Naive thymus-derived CD4-positive, alpha-beta T cell (primary cell): ENCODE data around the gene ARHGAP8. TPM values are rescaled to one million over a fixed set of nuclear protein-coding genes. Genes with fewer than 3 reads are reported as not detected.

Experiments used
- ATAC-seq: fragments of 150-1000 bp; cut with Tn5 transposase; 2 replicates; pipeline ENCODE4 v1.10.0; 2021; ENCODE audit warnings: mild to moderate bottlenecking, moderate library complexity
- CTCF ChIA-PET: fragments of 350-600 bp; sonication (Branson Sonifier 250); formaldehyde crosslinking; loops from one replicate; lab custom pipeline; 2021; ENCODE audit warnings: antibody characterized with exemption; lab: Charles Lee
- POLR2A ChIA-PET: fragments of 350-600 bp; sonication (Branson Sonifier 250); formaldehyde crosslinking; loops from one replicate; lab custom pipeline; 2021; ENCODE audit warnings: antibody characterized with exemption, inconsistent platforms; lab: Charles Lee
- DNase-seq, 9 donors: peaks; one replicate each; pipeline versions ENCODE4 v3.0.0 to v3.0.0-alpha.2; 2020 to 2022; ENCODE audit warnings: mixed read lengths in 1 of 9
- H3K27ac ChIP-seq: one replicate; pipeline ENCODE4 v1.7.0; 2013; ENCODE audit warnings: mild to moderate bottlenecking, low read depth, low read length, moderate library complexity
- H3K27me3 ChIP-seq, 2 donors: one replicate each; pipeline ENCODE4 v1.7.0; 2013; ENCODE audit warnings: low read length in 2 of 2, mild to moderate bottlenecking in 2 of 2, moderate library complexity in 2 of 2; ENCODE audit not compliant: control insufficient read depth in 2 of 2, insufficient read depth in 2 of 2
- H3K36me3 ChIP-seq, 3 experiments: 1 replicate in 2 of 3; 2 replicates in 1 of 3; pipeline ENCODE4 v1.7.0; 2013; ENCODE audit warnings: low read length in 3 of 3, mild to moderate bottlenecking in 3 of 3, moderate library complexity in 1 of 3; ENCODE audit not compliant: insufficient read depth in 3 of 3, control insufficient read depth in 2 of 3
- H3K4me1 ChIP-seq, 2 donors: one replicate each; pipeline ENCODE4 v1.7.0; 2013; ENCODE audit warnings: low read length in 2 of 2, mild to moderate bottlenecking in 2 of 2, moderate library complexity in 1 of 2; ENCODE audit not compliant: control insufficient read depth in 2 of 2, insufficient read depth in 2 of 2
- H3K4me3 ChIP-seq: 2 replicates; pipeline ENCODE4 v1.7.0; 2013; ENCODE audit warnings: mild to moderate bottlenecking, low read length
- H3K9me3 ChIP-seq, 3 experiments: 1 replicate in 2 of 3; 2 replicates in 1 of 3; pipeline ENCODE4 v1.7.0; 2013; ENCODE audit warnings: low read length in 3 of 3; ENCODE audit not compliant: control insufficient read depth in 2 of 3
- H3K27ac Mint-ChIP-seq, 9 donors: one replicate each; pipeline ENCODE4 v1.8.0; 2020 to 2022; ENCODE audit warnings: mixed read lengths in 9 of 9, mild to moderate bottlenecking in 8 of 9, moderate library complexity in 5 of 9, inconsistent platforms in 2 of 9
- H3K27me3 Mint-ChIP-seq, 5 donors: one replicate each; pipeline ENCODE4 v1.8.0; 2021 to 2022; ENCODE audit warnings: mixed read lengths in 5 of 5, mild to moderate bottlenecking in 1 of 5
- H3K36me3 Mint-ChIP-seq, 5 donors: one replicate each; pipeline ENCODE4 v1.8.0; 2020 to 2022; ENCODE audit warnings: mixed read lengths in 5 of 5, mild to moderate bottlenecking in 3 of 5, inconsistent platforms in 1 of 5
- H3K4me1 Mint-ChIP-seq, 7 donors: one replicate each; pipeline ENCODE4 v1.8.0; 2020 to 2022; ENCODE audit warnings: mixed read lengths in 7 of 7, mild to moderate bottlenecking in 3 of 7, inconsistent platforms in 1 of 7
- H3K4me3 Mint-ChIP-seq, 10 donors: one replicate each; pipeline ENCODE4 v1.8.0; 2020 to 2022; ENCODE audit warnings: mild to moderate bottlenecking in 10 of 10, mixed read lengths in 10 of 10, moderate library complexity in 6 of 10, inconsistent platforms in 2 of 10
- H3K9me3 Mint-ChIP-seq, 11 donors: one replicate each; pipeline ENCODE4 v1.8.0; 2020 to 2022; ENCODE audit warnings: mixed read lengths in 11 of 11, mild to moderate bottlenecking in 4 of 11, inconsistent platforms in 1 of 11, moderate library complexity in 1 of 11
- intact Hi-C, 2 donors: fragments of 100-400 bp; cut with micrococcal nuclease; formaldehyde crosslinking; loops; one replicate each; pipeline ENCODE4 v1.15.1; 2023
- polyA plus RNA-seq, 2 donors: library from polyadenylated mRNA; unstranded; fragments of 300-500 nt; fragmentation: Illumina TruSeq; gene quantifications; one replicate each; pipeline ENCODE4 v1.2.3, GENCODE V29; 2021
- total RNA-seq, 6 experiments: library from RNA in 5 of 6; stranded (reverse) in 5 of 6; gene quantifications; 1 replicate in 5 of 6; 2 replicates in 1 of 6; pipeline ENCODE4 v1.2.3 and lab custom pipeline; 2021 to 2026

The ARHGAP8 gene
- total and polyA plus RNA-seq, 7 experiments from 2014 or later = 0.82 to 2.3 (median 1.5) TPM; not detected in 4

DNA sequence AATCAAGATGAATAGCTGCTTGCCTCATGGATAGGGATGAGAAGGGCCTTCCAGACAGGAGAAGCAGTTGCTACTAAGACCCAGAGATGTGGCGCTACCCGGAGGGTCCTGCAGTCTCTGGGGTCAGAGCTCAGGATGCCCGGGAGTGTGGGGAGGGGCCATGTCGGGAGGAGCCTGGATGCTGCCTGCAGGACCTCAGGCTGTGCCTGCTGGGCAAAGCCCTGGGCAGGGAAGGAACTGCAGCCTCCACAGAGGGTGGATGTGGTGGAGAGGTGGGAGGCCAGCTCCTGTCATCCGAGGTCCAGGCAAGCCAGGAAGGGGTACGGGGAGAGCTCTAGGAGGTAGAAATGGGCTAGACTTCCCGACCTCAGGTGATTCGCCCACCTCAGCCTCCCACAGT lies 39.4 kb upstream of the ARHGAP8 start:
- CTCF ChIA-PET = no interaction called here
- H3K27ac Mint-ChIP-seq = no peak overlapping the region

DNA sequence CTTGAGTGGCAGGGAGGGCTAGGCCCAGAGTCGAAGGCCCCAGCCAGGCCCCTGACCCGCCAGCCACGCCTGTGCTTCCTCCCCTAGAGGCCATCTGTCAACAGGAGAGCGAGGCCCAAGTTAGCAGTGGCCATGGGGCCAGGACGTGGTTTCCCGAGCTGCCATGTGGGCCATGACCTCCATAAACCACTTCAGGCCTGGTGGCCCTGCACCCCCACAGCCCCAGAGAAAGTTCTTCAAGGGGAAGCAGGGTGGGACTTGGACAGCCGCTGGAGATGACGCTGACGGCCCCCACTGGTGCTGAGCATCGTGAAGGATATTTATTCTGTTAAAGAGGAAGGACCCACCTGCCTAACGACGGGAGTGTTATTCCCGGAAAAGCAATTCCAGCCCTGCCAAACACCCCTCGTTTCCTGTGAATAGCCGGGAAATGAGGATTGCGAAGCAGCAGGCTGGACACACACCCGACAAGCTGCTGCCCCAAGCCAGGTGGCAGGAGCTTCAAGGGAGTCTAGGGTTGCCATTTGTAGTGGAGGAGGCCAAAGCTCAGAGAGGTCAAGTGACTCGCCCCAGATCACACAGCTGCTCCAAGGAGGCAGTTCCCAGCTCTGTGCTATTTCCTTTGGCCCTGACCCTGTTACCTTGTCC lies 37.5 kb upstream of the ARHGAP8 start:
- Mint-ChIP-seq H3K36me3 (peaks cover 0 to 3% (median 0%) of the 10 kb centered on the region in 5 donors), H3K27me3 (no peaks in the 10 kb centered on the region), H3K4me3 (no peak overlapping the region), H3K9me3 (no peaks in the 10 kb centered on the region), H3K4me1 (peaks cover 4 to 16% (median 10%) of the 10 kb centered on the region in 7 donors), H3K27ac (no peak overlapping the region)
- ATAC-seq (no peak), DNase-seq (no peak)
- intact Hi-C loops = no loop called here
- no peak overlapping the region for H3K27ac ChIP-seq
- H3K36me3 ChIP-seq = peaks cover 0 to 33% (median 0%) of the 10 kb centered on the region in 3 experiments
- CTCF ChIA-PET = no interaction called here
- no peaks in the 10 kb centered on the region for H3K9me3 ChIP-seq
- POLR2A ChIA-PET = no interaction called here
- H3K27me3 ChIP-seq = no peaks in the 10 kb centered on the region
- no peak overlapping the region for H3K4me3 ChIP-seq
- H3K4me1 ChIP-seq = peaks cover 11 to 13% of the 10 kb centered on the region in 2 donors

More for the DNA sequence above, 39.4 kb upstream of the ARHGAP8 start:
- H3K36me3 Mint-ChIP-seq = peaks cover 0 to 3% (median 0%) of the 10 kb centered on the region in 5 donors
- Histone ChIP-seq H3K9me3 (no peaks in the 10 kb centered on the region), H3K27ac (no peak overlapping the region), H3K4me1 (peaks cover 13 to 24% of the 10 kb centered on the region in 2 donors), H3K27me3 (no peaks in the 10 kb centered on the region), H3K4me3 (no peak overlapping the region), H3K36me3 (peaks cover 0 to 24% (median 0%) of the 10 kb centered on the region in 3 experiments)
- POLR2A ChIA-PET = interaction anchor here (0.9 kb wide), 1 partner anchor 21 kb away, joined by 3 read pairs; no protein-coding TSS in a partner anchor
- no peak overlapping the region for H3K4me3 Mint-ChIP-seq
- H3K27me3 Mint-ChIP-seq = no peaks in the 10 kb centered on the region
- peaks cover 0 to 1% (median 0%) of the 10 kb centered on the region in 11 donors for H3K9me3 Mint-ChIP-seq
- H3K4me1 Mint-ChIP-seq = peaks cover 4 to 26% (median 6%) of the 10 kb centered on the region in 7 donors
- intact Hi-C loops = no loop called here
- no peak for ATAC-seq
- no peak for DNase-seq

DNA sequence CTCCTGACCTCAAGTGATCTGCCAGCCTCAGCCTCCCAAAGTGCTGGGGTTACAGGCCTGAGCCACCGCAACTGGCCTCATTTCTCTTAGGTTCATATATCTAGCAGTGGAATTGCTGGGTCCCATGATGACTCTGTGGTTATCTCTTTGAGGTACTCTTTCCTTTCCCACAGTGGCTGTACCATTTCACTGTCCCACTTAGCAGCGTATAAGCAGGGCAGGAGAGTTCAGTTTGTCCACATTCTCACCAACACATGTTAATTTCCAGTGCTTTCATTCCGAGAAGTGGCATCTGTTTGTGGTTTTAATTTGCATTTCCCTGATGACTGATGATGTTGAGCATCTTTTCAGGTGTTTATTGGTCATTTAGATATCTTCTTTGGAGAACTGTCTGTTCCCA lies 34.0 kb upstream of the ARHGAP8 start:
- peaks cover 0 to 56% (median 0%) of the 10 kb centered on the region in 3 experiments for H3K36me3 ChIP-seq
- CTCF ChIA-PET = no interaction called here
- peaks cover 0 to 6% (median 0%) of the 10 kb centered on the region in 5 donors for H3K36me3 Mint-ChIP-seq
- H3K4me3 Mint-ChIP-seq = no peak overlapping the region
- intact Hi-C loops = no loop called here
- no peak overlapping the region for H3K27ac Mint-ChIP-seq
- POLR2A ChIA-PET = no interaction called here
- no peaks in the 10 kb centered on the region for H3K4me1 ChIP-seq
- no peak for DNase-seq
- no peaks in the 10 kb centered on the region for H3K27me3 Mint-ChIP-seq
- no peaks in the 10 kb centered on the region for H3K9me3 ChIP-seq
- H3K27ac ChIP-seq = no peak overlapping the region
- H3K4me1 Mint-ChIP-seq = peaks cover 0 to 8% (median 0%) of the 10 kb centered on the region in 7 donors
- no peaks in the 10 kb centered on the region for H3K9me3 Mint-ChIP-seq
- no peak for ATAC-seq
- no peaks in the 10 kb centered on the region for H3K27me3 ChIP-seq
- no peak overlapping the region for H3K4me3 ChIP-seq

DNA sequence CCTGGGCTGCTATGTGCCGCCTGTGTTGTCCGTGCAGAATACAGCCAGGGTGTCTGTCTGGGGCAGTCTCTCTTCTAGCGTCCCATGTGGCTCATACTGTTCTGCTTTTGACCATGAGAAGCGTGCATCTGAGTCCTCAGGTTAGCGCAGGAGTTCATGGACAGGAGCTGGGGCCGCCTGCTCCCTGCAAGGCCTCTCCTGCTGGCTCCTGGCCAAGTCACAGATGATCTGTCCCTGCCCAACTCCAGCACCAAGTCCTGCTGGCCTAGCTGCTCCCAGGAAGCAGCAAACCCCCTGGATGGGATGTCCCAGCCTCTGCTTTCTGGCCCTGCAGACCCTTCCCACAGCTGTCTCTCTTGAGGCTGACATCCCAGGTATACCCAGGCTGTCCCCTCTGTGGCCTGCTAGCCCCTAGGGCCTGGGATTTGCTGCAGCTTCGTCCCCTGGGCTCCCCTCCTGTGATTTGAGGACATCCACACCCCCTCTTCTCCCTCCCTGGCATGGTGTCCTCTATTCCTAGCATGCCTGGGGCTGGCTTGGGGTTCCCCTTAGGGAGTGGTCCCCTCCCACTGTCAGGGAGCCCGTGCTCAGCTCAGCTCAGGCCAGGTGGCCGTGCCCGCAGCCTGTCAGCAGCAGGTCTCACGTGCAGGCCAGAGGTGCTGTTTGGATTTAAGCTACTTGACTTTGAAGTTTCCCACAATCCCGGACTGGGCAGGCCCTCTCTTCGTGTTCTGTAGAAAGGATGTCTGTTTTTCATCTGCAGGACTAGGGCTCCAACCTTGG lies 32.6 kb upstream of the ARHGAP8 start:
- Histone ChIP-seq H3K27me3 (no peaks in the 10 kb centered on the region), H3K36me3 (peaks cover 0 to 58% (median 0%) of the 10 kb centered on the region in 3 experiments), H3K27ac (no peak overlapping the region), H3K4me1 (no peaks in the 10 kb centered on the region), H3K9me3 (no peaks in the 10 kb centered on the region), H3K4me3 (no peak overlapping the region)
- intact Hi-C loops = no loop called here
- DNase-seq = no peak
- H3K4me3 Mint-ChIP-seq = no peak overlapping the region
- peaks cover 0 to 7% (median 0%) of the 10 kb centered on the region in 7 donors for H3K4me1 Mint-ChIP-seq
- no peak overlapping the region for H3K27ac Mint-ChIP-seq
- ATAC-seq = no peak
- peaks cover 0 to 8% (median 0%) of the 10 kb centered on the region in 5 donors for H3K36me3 Mint-ChIP-seq
- POLR2A ChIA-PET = no interaction called here
- CTCF ChIA-PET = no interaction called here
- no peaks in the 10 kb centered on the region for H3K9me3 Mint-ChIP-seq
- H3K27me3 Mint-ChIP-seq = no peaks in the 10 kb centered on the region

DNA sequence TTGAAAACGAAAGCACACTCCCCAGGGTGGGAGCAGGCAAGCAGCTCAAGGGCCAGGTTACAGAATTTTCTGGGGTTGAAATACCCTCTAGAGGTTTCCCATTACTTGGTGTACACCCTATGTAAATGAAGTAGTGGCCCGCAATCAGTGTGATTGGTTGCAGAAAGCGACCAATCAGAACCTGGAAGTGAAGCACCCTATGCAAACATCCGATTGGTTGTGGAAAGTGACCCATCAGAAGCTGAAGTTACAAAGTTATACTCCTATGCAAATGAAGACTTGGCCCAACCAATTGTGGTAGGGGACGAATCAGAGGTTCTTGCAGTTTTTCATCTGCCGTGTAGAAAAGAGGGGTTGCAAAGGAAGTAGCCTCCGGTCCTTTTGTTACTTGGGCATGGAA lies 31.2 kb upstream of the ARHGAP8 start:
- ATAC-seq (no peak), DNase-seq (no peak)
- Mint-ChIP-seq H3K4me1 (peaks cover 0 to 7% (median 0%) of the 10 kb centered on the region in 7 donors), H3K36me3 (peaks cover 0 to 11% (median 0%) of the 10 kb centered on the region in 5 donors), H3K9me3 (no peaks in the 10 kb centered on the region), H3K27ac (no peak overlapping the region), H3K27me3 (no peaks in the 10 kb centered on the region), H3K4me3 (peak overlapping the region in 1 of 10 donors; percentile 12)
- Histone ChIP-seq H3K27ac (no peak overlapping the region), H3K27me3 (no peaks in the 10 kb centered on the region), H3K9me3 (no peaks in the 10 kb centered on the region), H3K4me3 (no peak overlapping the region), H3K4me1 (no peaks in the 10 kb centered on the region), H3K36me3 (peaks cover 0 to 56% (median 0%) of the 10 kb centered on the region in 3 experiments)
- CTCF ChIA-PET = no interaction called here
- intact Hi-C loops = no loop called here
- POLR2A ChIA-PET = no interaction called here

DNA sequence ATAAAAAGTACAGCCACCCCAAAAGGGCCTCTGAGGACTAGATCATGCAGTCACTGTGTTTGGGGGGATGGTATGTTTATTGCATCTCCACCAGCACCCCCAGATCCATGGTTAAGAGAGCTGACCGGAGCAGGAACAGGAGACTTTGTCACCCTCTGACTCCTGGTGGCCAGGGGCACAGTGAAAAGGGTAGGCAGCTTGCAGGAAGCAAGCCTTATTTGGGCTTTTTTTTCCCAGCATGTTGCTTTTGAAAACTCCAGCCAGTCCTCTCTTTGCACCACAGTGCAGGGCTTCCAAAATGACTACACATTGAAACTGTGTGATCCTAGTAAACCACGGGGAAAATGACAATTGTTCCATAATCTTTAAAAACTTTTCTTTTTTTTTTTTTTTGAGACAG lies 29.8 kb upstream of the ARHGAP8 start:
- Mint-ChIP-seq H3K4me1 (peaks cover 0 to 6% (median 2%) of the 10 kb centered on the region in 7 donors), H3K36me3 (peaks cover 0 to 11% (median 0%) of the 10 kb centered on the region in 5 donors), H3K4me3 (no peak overlapping the region), H3K27ac (no peak overlapping the region), H3K27me3 (no peaks in the 10 kb centered on the region), H3K9me3 (no peaks in the 10 kb centered on the region)
- ChIA-PET POLR2A (no interaction called here), CTCF (interaction anchor here (0.8 to 1.0 kb wide), 2 partner anchors 13 to 38 kb away, joined by 3 read pairs; no protein-coding TSS in a partner anchor)
- intact Hi-C loops = no loop called here
- ATAC-seq (no peak), DNase-seq (no peak)
- peaks cover 0 to 65% (median 0%) of the 10 kb centered on the region in 3 experiments for H3K36me3 ChIP-seq
- no peaks in the 10 kb centered on the region for H3K4me1 ChIP-seq
- H3K27ac ChIP-seq = no peak overlapping the region
- H3K27me3 ChIP-seq = no peaks in the 10 kb centered on the region
- H3K4me3 ChIP-seq = no peak overlapping the region
- no peaks in the 10 kb centered on the region for H3K9me3 ChIP-seq
